ENCODE measurements around the gene GLP2R.

The GLP2R gene

GRCh38 chr17:9830711-9831110, 5.0 kb downstream of the GLP2R start:
- Histone ChIP-seq H3K9me3 (ENCODE audit: low read depth, low read length) (no peaks in the 10 kb centered on the region), H3K9ac (ENCODE audit: insufficient read length) (no peak overlapping the region), H3K4me3 (no peak overlapping the region), H3K36me3 (ENCODE audit: insufficient read depth, low read length) (no peaks in the 10 kb centered on the region), H3K27ac (no peak overlapping the region)
- no peak for DNase-seq (ENCODE audit: low read depth, low spot score)
- no peak for TF ChIP-seq POLR2AphosphoS5 (IDR thresholded peaks at IDR 0.05; ENCODE audit: borderline replicate concordance, low read depth, low read length)
- TF ChIP-seq FOXP2 (optimal IDR thresholded peaks at IDR 0.05; ENCODE audit: control extremely low read depth, extremely low read length, insufficient read depth): no peak
- TF ChIP-seq EZH2 (IDR thresholded peaks at IDR 0.05): no peak

DNA sequence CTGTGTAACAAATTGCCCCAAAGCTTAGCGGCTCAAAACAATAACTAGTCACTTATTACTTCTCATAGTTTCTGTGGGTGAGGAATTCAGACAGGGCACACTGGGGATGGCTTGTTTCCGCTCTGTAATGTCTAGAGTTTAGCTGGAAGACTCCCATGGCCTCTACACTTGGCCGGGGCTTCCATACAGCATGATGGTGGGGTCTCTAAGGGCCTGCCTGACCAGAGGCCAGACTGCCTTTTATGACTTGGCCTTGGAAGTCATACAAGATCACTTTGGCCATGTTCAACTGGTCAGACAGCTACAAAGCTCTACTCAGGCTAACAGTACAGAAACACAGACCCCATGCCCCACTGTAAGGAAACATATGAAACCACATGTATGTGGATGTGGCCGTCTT, 8.2 kb downstream of the GLP2R start:
- H3K27ac ChIP-seq: no peak overlapping the region
- TF ChIP-seq POLR2AphosphoS5 (IDR thresholded peaks at IDR 0.05; ENCODE audit: borderline replicate concordance, low read depth, low read length) (no peak), EZH2 (IDR thresholded peaks at IDR 0.05) (no peak), FOXP2 (optimal IDR thresholded peaks at IDR 0.05; ENCODE audit: control extremely low read depth, extremely low read length, insufficient read depth) (no peak)
- H3K9me3 ChIP-seq (ENCODE audit: low read depth, low read length): no peaks in the 10 kb centered on the region
- no peak for DNase-seq (ENCODE audit: low read depth, low spot score)
- no peak overlapping the region for H3K4me3 ChIP-seq
- H3K9ac ChIP-seq (ENCODE audit: insufficient read length): no peak overlapping the region
- H3K36me3 ChIP-seq (ENCODE audit: insufficient read depth, low read length): no peaks in the 10 kb centered on the region

DNA sequence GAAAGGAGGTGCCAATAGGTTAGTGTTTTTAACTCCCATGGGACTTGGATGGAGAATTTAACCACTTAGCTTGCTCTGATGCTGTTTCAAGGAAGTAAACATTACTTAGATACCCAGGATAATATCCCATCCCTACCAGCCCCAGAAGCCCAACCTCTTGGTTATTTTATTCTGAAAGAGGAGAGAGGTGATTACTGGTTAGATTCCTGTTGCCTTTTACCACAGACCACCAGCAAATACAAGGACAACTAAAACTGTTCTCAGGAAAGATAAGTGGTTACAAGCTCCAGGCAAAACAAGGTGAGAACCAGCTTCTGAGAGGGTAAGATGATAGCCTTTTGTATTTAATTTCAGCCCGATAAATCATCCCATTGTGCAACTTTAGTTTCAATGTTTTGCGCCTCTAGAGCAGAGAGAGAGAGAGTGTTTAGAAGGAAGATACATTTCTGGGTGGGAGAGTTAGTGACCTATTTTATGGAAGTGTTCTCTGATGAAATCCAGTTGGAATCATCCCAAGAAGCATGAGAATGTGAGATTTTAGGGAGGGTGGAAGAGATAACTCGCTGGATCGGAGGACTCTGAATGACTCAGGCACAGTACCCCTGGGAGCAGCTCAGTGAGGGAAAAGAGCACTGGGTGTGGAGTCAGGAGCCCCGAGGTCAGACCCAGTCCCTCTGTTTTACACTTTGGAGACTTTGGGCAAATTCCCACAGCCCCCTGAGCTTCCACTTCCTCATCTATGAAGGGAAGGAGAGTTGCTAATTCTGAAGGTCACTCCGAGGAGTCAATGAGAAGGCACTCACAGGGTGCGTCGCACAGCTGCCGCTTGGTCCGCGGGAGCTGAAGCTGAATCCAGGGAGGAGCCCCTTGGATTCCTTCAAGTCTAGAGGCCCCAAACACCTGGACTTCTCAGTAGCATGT, 12.1 kb downstream of the GLP2R start:
- Histone ChIP-seq H3K9me3 (ENCODE audit: low read depth, low read length) (no peaks in the 10 kb centered on the region), H3K27ac (no peak overlapping the region), H3K9ac (ENCODE audit: insufficient read length) (no peak overlapping the region), H3K36me3 (ENCODE audit: insufficient read depth, low read length) (no peaks in the 10 kb centered on the region), H3K4me3 (no peak overlapping the region)
- DNase-seq (ENCODE audit: low read depth, low spot score): no peak
- TF ChIP-seq EZH2 (IDR thresholded peaks at IDR 0.05) (no peak), POLR2AphosphoS5 (IDR thresholded peaks at IDR 0.05; ENCODE audit: borderline replicate concordance, low read depth, low read length) (no peak), FOXP2 (optimal IDR thresholded peaks at IDR 0.05; ENCODE audit: control extremely low read depth, extremely low read length, insufficient read depth) (no peak)

- no peak overlapping the region for H3K4me3 ChIP-seq
- no peak overlapping the region for H3K9ac ChIP-seq (ENCODE audit: insufficient read length)
- H3K9me3 ChIP-seq (ENCODE audit: low read depth, low read length): no peaks in the 10 kb centered on the region
- H3K36me3 ChIP-seq (ENCODE audit: insufficient read depth, low read length): no peaks in the 10 kb centered on the region
- no peak for TF ChIP-seq EZH2 (IDR thresholded peaks at IDR 0.05)
- TF ChIP-seq FOXP2 (optimal IDR thresholded peaks at IDR 0.05; ENCODE audit: control extremely low read depth, extremely low read length, insufficient read depth): no peak
- TF ChIP-seq POLR2AphosphoS5 (IDR thresholded peaks at IDR 0.05; ENCODE audit: borderline replicate concordance, low read depth, low read length): no peak
- DNase-seq (ENCODE audit: low read depth, low spot score): no peak
- no peak overlapping the region for H3K27ac ChIP-seq
These were observed 13.7 kb downstream of the GLP2R start for GRCh38 chr17:9839433-9839832.

- Histone ChIP-seq H3K36me3 (ENCODE audit: insufficient read depth, low read length) (no peaks in the 10 kb centered on the region), H3K9me3 (ENCODE audit: low read depth, low read length) (no peaks in the 10 kb centered on the region), H3K4me3 (no peak overlapping the region), H3K27ac (no peak overlapping the region), H3K9ac (ENCODE audit: insufficient read length) (no peak overlapping the region)
- no peak for TF ChIP-seq EZH2 (IDR thresholded peaks at IDR 0.05)
- no peak for TF ChIP-seq POLR2AphosphoS5 (IDR thresholded peaks at IDR 0.05; ENCODE audit: borderline replicate concordance, low read depth, low read length)
- TF ChIP-seq FOXP2 (optimal IDR thresholded peaks at IDR 0.05; ENCODE audit: control extremely low read depth, extremely low read length, insufficient read depth): no peak
- DNase-seq (ENCODE audit: low read depth, low spot score): no peak
These were observed 16.5 kb downstream of the GLP2R start for GRCh38 chr17:9842057-9842758.

DNA sequence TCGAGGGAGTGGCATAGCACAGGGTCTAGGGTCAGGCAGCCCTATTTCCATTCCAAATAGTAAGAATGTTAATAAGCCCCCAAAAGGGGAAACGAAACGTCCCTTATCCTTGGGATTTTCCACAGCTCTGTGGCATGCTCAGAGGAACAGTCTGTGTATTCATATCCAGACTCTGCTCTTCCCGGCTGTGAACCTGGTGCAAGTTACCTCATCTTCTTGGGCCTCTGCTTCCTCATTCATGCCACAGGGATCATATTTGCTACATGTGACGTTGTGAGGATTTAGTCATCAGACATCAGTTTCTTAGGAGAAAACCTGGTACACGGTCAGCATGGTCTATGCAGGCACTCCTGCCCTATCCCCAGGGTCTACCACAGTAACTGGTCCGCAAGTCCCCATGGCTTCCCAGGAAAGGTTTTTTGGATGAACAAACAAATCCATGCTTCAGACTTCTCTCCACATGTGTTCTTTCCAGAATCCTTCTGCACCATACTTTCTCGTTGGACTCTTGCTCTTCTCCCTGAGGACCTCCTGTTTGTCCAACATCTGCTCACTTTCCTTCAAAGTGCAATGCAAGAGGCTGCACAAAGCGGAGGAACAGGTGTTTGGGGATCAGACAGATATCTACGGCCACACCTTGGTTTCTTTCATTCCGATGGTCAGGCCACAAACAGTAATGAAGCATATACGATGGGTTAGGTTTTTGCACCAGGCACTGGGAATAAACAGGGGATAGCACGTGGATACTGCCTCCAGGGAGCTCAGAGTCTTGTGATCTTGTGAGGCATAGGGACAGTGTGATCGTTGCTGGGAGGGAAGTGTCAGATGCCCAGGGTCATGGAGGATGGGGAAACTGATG, 17.7 kb downstream of the GLP2R start:
- no peak overlapping the region for H3K9ac ChIP-seq (ENCODE audit: insufficient read length)
- H3K9me3 ChIP-seq (ENCODE audit: low read depth, low read length): no peaks in the 10 kb centered on the region
- no peak overlapping the region for H3K4me3 ChIP-seq
- no peaks in the 10 kb centered on the region for H3K36me3 ChIP-seq (ENCODE audit: insufficient read depth, low read length)
- TF ChIP-seq POLR2AphosphoS5 (IDR thresholded peaks at IDR 0.05; ENCODE audit: borderline replicate concordance, low read depth, low read length): no peak
- no peak for TF ChIP-seq FOXP2 (optimal IDR thresholded peaks at IDR 0.05; ENCODE audit: control extremely low read depth, extremely low read length, insufficient read depth)
- no peak for TF ChIP-seq EZH2 (IDR thresholded peaks at IDR 0.05)
- DNase-seq (ENCODE audit: low read depth, low spot score): no peak
- H3K27ac ChIP-seq: no peak overlapping the region

- H3K4me3 ChIP-seq: no peak overlapping the region
- no peak overlapping the region for H3K27ac ChIP-seq
- H3K36me3 ChIP-seq (ENCODE audit: insufficient read depth, low read length): no peaks in the 10 kb centered on the region
- TF ChIP-seq POLR2AphosphoS5 (IDR thresholded peaks at IDR 0.05; ENCODE audit: borderline replicate concordance, low read depth, low read length): no peak
- TF ChIP-seq EZH2 (IDR thresholded peaks at IDR 0.05): no peak
- TF ChIP-seq FOXP2 (optimal IDR thresholded peaks at IDR 0.05; ENCODE audit: control extremely low read depth, extremely low read length, insufficient read depth): no peak
- H3K9me3 ChIP-seq (ENCODE audit: low read depth, low read length): no peaks in the 10 kb centered on the region
- no peak overlapping the region for H3K9ac ChIP-seq (ENCODE audit: insufficient read length)
- DNase-seq (ENCODE audit: low read depth, low spot score): no peak
These were observed 18.4 kb downstream of the GLP2R start for GRCh38 chr17:9844153-9844552.

- no peak for TF ChIP-seq EZH2 (IDR thresholded peaks at IDR 0.05)
- no peak for TF ChIP-seq FOXP2 (optimal IDR thresholded peaks at IDR 0.05; ENCODE audit: control extremely low read depth, extremely low read length, insufficient read depth)
- TF ChIP-seq POLR2AphosphoS5 (IDR thresholded peaks at IDR 0.05; ENCODE audit: borderline replicate concordance, low read depth, low read length): no peak
- H3K9me3 ChIP-seq (ENCODE audit: low read depth, low read length): no peaks in the 10 kb centered on the region
- no peak for DNase-seq (ENCODE audit: low read depth, low spot score)
- no peak overlapping the region for H3K9ac ChIP-seq (ENCODE audit: insufficient read length)
- H3K4me3 ChIP-seq: no peak overlapping the region
- H3K36me3 ChIP-seq (ENCODE audit: insufficient read depth, low read length): no peaks in the 10 kb centered on the region
- H3K27ac ChIP-seq: no peak overlapping the region
These were observed 19.6 kb downstream of the GLP2R start for GRCh38 chr17:9845306-9845705.

Measured in SK-N-MC (cell line).